ENCODE measurements around the gene SPATA2. TPM values are rescaled to one million over a fixed set of nuclear protein-coding genes. Genes with fewer than 3 reads are reported as not detected.

The SPATA2 gene
- total and polyA plus RNA-seq, 2 of the 13 experiments (the other 11 are each of a cell fraction or from before 2014, with no cell fraction given), result 3.2 to 8.7 TPM

GRCh38 chr20:49925901-49926454 is 10.6 kb upstream of the SPATA2 start (continued):
- no peak for TF ChIP-seq SOX5 (CRISPR knock-in tag; IDR thresholded peaks at IDR 0.05; ENCODE audit: borderline replicate concordance)
- TF ChIP-seq ZNF430 (CRISPR knock-in tag; IDR thresholded peaks at IDR 0.05), result no peak
- TF ChIP-seq HNF4G (IDR thresholded peaks at IDR 0.05; ENCODE audit: borderline replicate concordance, low read depth, low read length), result no peak
- no peak for TF ChIP-seq HNF4G (CRISPR knock-in tag; IDR thresholded peaks at IDR 0.05; ENCODE audit: borderline replicate concordance, low read depth)
- TF ChIP-seq ZNF788 (CRISPR knock-in tag; IDR thresholded peaks at IDR 0.05; ENCODE audit: borderline replicate concordance), result no peak
- no peak for TF ChIP-seq KMT2A (CRISPR knock-in tag; IDR thresholded peaks at IDR 0.05)
- no peak for TF ChIP-seq SMAD1 (CRISPR knock-in tag; IDR thresholded peaks at IDR 0.05; ENCODE audit: borderline replicate concordance, low read depth)
- peak; percentile 97 for TF ChIP-seq NFE2L2 (IDR thresholded peaks at IDR 0.05; ENCODE audit: low read length)
- TF ChIP-seq ZNF292 (CRISPR knock-in tag; IDR thresholded peaks at IDR 0.05; ENCODE audit: borderline replicate concordance, low read depth), result no peak
- peak; percentile 91 for TF ChIP-seq NFE2 (CRISPR knock-in tag; IDR thresholded peaks at IDR 0.05)
- no peak for TF ChIP-seq CAMTA2 (CRISPR knock-in tag; IDR thresholded peaks at IDR 0.05; ENCODE audit: borderline replicate concordance)
- TF ChIP-seq ZNF598 (CRISPR knock-in tag; IDR thresholded peaks at IDR 0.05; ENCODE audit: borderline replicate concordance), result no peak
- no peak for TF ChIP-seq STAT5B (CRISPR knock-in tag; IDR thresholded peaks at IDR 0.05)
- no peak for TF ChIP-seq ZNF784 (CRISPR knock-in tag; IDR thresholded peaks at IDR 0.05; ENCODE audit: borderline replicate concordance)
- TF ChIP-seq AKNA (CRISPR knock-in tag; IDR thresholded peaks at IDR 0.05; ENCODE audit: borderline replicate concordance), result no peak
- TF ChIP-seq EHMT2 (IDR thresholded peaks at IDR 0.05; ENCODE audit: borderline replicate concordance, low read depth, low read length), result no peak
- no peak for TF ChIP-seq ZNF879 (CRISPR knock-in tag; IDR thresholded peaks at IDR 0.05)
- TF ChIP-seq ZIK1 (CRISPR knock-in tag; IDR thresholded peaks at IDR 0.05; ENCODE audit: borderline replicate concordance, low read depth), result no peak
- no peak for TF ChIP-seq ZNF124 (CRISPR knock-in tag; IDR thresholded peaks at IDR 0.05)
- peak; percentile 80 for TF ChIP-seq MAFF (IDR thresholded peaks at IDR 0.05; ENCODE audit: low read depth, low read length)

Measured in HepG2 (cell line).